Skeletal muscle tissue (tissue), 4 donors: ENCODE results near the gene MEIS2. TPM values are rescaled to one million over a fixed set of nuclear protein-coding genes. Genes with fewer than 3 reads are reported as not detected.

Experiments
- H3K27ac ChIP-seq: one replicate; pipeline ENCODE4 v1.7.0; 2013; ENCODE audit warnings: mild to moderate bottlenecking, low read depth, low read length, inconsistent platforms
- H3K27me3 ChIP-seq, 3 donors: one replicate each; pipeline ENCODE4 v1.7.0; 2013; ENCODE audit warnings: low read length in 3 of 3; ENCODE audit not compliant: control insufficient read depth in 3 of 3, insufficient read depth in 3 of 3
- H3K36me3 ChIP-seq, 3 donors: one replicate each; pipeline ENCODE4 v1.7.0; 2013; ENCODE audit warnings: low read length in 3 of 3; ENCODE audit not compliant: control insufficient read depth in 3 of 3, insufficient read depth in 3 of 3
- H3K4me1 ChIP-seq, 3 donors: one replicate each; pipeline ENCODE4 v1.7.0; 2013; ENCODE audit warnings: low read length in 3 of 3, mild to moderate bottlenecking in 3 of 3; ENCODE audit not compliant: control insufficient read depth in 3 of 3, insufficient read depth in 3 of 3
- H3K4me3 ChIP-seq, 3 donors: one replicate each; pipeline ENCODE4 v1.7.0; 2013; ENCODE audit warnings: low read length in 3 of 3
- H3K9ac ChIP-seq, 3 donors: one replicate each; pipeline ENCODE4 v1.7.0; 2013; ENCODE audit warnings: low read length in 3 of 3, mild to moderate bottlenecking in 3 of 3, moderate library complexity in 2 of 3, low read depth in 1 of 3
- H3K9me3 ChIP-seq, 3 donors: one replicate each; pipeline ENCODE4 v1.7.0; 2013; ENCODE audit warnings: low read length in 3 of 3; ENCODE audit not compliant: control insufficient read depth in 3 of 3
- total RNA-seq: library from RNA; depleted of rRNA; stranded (reverse); fragments of >200 nt; gene quantifications from one replicate; pipeline ENCODE4 v1.2.3, GENCODE V29; 2014
- donor health status: Osteomylitis.

The MEIS2 gene
- total RNA-seq, 1 donor from 2014 or later = 4.2 TPM

DNA sequence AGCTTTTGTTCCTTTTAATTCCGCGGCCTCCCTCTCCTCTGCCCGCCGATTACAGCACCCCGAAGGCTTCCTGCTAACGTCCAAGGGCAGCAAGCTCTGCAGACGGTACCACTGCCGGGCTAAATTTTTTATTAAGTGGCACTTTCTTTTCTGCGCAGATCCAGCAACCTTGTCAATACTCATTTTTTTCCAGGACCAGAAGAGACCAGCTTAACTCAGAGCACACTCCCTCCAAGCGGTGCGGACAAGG lies 542 bp upstream of the MEIS2 start:
- Histone ChIP-seq H3K4me1 (peaks cover 17 to 35% (median 22%) of the 10 kb centered on the region in 3 donors), H3K27me3 (peaks cover 79 to 89% (median 80%) of the 10 kb centered on the region in 3 donors), H3K36me3 (no peaks in the 10 kb centered on the region), H3K4me3 (peak overlapping the region; percentile 76 to 78 (median 76)), H3K27ac (peak overlapping the region; percentile 78), H3K9me3 (no peaks in the 10 kb centered on the region), H3K9ac (peak overlapping the region; percentile 57 to 78 (median 69))

DNA sequence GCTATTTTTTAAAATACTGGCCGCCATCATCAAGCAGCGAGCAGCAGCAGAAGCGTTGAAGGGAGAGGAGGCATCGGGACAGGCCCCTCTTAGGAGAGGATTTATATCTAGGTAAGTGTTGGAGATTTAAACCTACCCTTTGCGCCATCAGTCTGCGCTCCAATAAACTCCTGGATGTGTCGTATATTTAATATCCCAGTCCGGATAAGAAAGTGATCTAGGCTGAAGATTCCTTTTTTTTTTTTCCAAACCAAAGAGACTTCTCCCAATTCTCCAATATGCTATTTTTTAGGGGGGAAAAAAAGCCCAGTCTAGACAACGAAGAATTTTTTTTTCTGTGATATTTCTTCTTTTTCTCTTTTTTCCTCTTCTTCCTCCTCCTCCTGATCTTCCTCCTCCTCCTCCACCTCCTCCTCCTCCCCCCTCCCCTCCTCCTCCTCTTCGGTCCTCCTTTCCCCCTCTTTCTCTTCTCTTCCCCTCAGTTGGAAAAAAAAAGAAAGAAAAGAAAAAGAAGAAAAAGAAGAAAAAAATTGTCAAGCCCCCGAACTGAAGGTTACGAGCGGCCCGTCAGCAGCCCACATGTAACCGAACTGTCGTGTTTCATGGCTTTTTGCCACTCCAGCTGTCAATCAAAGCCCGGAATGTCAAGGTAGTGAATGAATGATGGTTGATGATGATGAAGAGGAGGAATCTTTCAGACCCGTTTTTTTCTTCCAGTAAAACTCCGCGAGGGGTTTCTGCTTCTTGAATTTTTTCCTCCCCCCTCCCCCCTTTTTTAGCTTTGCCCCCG lies 835 bp downstream of the MEIS2 start:
- peak overlapping the region; percentile 76 to 78 (median 76) for H3K4me3 ChIP-seq
- no peaks in the 10 kb centered on the region for H3K9me3 ChIP-seq
- H3K4me1 ChIP-seq = peaks cover 17 to 40% (median 30%) of the 10 kb centered on the region in 3 donors
- H3K9ac ChIP-seq = peak overlapping the region in 2 of 3 donors; percentile 45 to 69
- H3K27ac ChIP-seq = peak overlapping the region; percentile 74
- no peaks in the 10 kb centered on the region for H3K36me3 ChIP-seq
- peaks cover 77 to 84% (median 78%) of the 10 kb centered on the region in 3 donors for H3K27me3 ChIP-seq

DNA sequence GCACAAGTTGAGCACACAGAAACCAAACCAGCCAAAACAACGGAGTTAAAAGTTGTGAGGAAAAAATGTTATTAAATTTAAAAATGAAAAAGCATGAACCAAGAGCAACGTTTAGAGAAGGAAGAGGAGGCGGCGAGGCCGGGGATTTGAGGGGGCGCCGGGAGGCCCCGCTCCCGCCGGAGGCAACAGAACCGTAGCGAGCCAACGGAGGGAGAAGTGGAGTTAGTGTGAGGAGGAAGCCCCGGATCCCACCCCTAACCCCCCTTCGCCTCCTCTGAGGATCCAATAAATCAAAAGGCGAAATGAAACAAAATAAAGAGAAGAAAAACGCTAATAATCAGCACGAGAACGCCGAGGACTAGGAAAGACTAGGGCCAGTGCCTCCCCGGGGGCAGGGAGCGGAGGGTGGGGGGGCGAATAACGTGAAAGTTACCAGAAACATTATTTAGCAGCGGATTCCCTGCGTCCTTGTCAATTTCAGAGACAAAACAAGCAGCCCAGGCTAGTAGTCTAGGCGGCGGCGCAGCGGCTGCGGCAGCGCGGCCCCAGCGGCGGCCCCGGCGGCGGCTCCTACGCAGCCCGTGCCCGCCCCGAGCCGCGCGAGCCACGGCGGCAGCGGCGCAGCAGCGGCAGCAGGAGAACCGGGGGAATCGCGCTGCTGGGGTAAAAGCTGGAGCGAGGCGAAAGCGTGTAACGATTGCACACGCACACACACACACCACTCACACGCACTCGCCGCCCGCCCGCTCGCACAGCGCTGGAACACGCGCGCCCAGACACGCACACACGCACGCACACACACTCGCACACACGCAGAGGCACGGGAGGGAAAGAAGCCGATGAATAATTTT lies 1.7 kb downstream of the MEIS2 start:
- H3K4me3 ChIP-seq = peak overlapping the region; percentile 58 to 76 (median 74)
- H3K4me1 ChIP-seq = peaks cover 17 to 40% (median 30%) of the 10 kb centered on the region in 3 donors
- H3K27ac ChIP-seq = peak overlapping the region; percentile 74
- H3K36me3 ChIP-seq = no peaks in the 10 kb centered on the region
- peaks cover 76 to 84% (median 76%) of the 10 kb centered on the region in 3 donors for H3K27me3 ChIP-seq
- H3K9ac ChIP-seq = peak overlapping the region; percentile 33 to 62 (median 45)
- no peaks in the 10 kb centered on the region for H3K9me3 ChIP-seq

DNA sequence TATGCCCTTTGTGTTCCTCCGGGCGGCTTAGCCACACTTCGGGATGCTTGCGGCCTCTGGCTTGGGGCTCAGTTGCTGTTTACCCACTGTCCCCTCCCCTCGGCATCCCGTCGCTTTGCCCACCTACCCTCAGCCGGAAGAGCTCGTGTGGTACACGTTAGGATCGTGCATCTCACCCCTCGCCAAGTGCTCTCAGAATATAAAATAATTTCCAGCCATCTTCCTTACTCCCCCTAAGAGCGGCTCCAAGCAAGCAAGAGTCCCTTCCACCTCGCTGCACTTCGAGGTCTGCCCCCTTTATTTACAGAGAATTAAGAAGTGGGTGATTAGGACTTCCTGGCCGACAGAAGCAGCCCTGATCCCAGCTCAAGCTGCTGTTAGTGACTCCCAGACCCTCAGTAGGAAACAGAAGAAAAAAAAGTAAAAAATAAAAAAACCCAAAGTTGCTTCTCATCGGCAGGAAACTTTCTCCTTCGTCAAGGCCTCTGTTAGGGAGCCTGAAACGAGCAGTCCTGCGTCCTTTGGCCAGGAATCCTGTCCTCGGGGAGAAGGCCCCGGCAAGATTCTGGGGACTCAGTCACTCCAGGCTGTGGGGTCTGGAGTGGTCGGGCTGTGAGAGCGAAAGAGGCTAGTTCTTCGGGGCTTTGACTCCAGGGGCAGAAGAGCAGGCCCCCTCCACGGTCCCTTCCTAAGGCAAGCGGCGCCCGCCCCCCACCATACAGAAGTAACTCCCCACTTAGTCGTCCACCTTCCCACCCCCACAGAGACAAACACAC lies 3.0 kb downstream of the MEIS2 start:
- H3K27me3 ChIP-seq = peaks cover 69 to 83% (median 71%) of the 10 kb centered on the region in 3 donors
- peak overlapping the region; percentile 17 for H3K27ac ChIP-seq
- H3K4me3 ChIP-seq = peak overlapping the region; percentile 22 to 74 (median 52)
- H3K9me3 ChIP-seq = no peaks in the 10 kb centered on the region
- H3K9ac ChIP-seq = peak overlapping the region in 2 of 3 donors; percentile 45 to 52
- peaks cover 17 to 38% (median 30%) of the 10 kb centered on the region in 3 donors for H3K4me1 ChIP-seq
- no peaks in the 10 kb centered on the region for H3K36me3 ChIP-seq

DNA sequence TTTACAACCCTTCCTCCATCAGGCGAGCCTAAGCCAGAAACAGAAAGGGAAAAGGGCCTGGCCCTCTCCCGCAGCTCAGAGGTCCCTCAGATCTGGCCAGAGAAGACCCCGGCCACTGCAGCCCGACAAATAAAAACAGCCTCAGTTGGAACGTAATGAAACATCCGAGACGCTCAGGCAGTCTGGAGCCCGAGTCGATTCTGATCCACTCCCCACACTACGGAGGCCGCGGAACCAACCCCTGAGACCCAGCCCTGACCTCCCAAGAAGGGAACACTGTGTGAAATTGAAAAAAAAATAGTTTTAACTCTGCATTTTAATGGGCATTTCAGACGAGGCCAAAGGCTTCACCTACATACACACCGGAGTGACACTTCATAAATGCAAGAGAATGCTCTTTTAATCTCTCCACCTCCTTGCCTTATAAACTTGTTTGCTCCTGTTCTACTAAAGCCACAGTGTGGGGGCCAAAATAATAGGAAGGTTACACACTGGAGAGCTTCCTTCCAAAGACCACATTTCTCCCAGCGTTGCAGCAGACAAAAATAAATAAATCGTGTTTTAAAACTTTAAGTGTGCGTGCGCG lies 3.7 kb downstream of the MEIS2 start:
- Histone ChIP-seq H3K4me3 (peak overlapping the region; percentile 49 to 74 (median 52)), H3K27ac (no peak overlapping the region), H3K36me3 (no peaks in the 10 kb centered on the region), H3K4me1 (peaks cover 15 to 34% (median 28%) of the 10 kb centered on the region in 3 donors), H3K9me3 (no peaks in the 10 kb centered on the region), H3K9ac (peak overlapping the region in 1 of 3 donors; percentile 16), H3K27me3 (peaks cover 64 to 80% (median 66%) of the 10 kb centered on the region in 3 donors)

DNA sequence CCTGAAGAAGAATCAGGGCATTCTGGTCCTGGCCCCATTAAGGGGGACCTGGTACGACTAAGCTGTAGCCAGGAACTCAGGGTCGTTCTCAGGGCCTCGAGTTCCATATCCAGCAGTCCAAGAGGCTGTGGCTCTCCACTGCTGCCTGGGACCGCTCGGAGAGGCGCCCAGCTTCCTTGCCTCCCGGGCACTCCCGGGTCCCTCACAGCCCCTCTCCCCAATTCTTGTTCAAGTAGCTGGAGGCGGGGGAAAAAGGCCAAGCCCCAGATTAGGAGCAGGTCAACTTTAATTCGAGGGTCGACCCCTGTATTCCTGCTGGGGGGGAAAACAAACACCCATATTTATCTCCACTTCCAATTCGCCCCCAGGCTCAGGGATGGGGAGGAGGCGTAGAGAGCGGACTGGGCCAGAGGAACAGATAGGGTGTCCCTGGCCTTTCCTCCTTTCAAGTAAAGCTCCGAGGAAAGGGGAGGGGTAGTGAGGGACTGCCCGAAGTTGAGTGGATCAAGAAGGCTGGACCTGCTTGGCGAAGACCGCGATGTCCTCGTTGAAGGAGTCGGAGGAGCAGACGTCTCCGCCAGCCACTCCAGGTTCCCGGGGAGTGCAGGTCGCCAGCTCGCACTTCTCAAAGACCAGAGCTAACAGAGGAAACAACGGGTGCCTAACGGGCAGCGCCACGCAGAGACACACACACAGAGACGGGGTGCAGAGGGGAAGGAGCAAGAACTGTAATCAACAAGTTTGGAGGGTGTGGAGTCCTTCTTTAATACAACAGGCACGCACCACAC lies 4.4 kb downstream of the MEIS2 start:
- Histone ChIP-seq H3K27me3 (peaks cover 57 to 75% (median 60%) of the 10 kb centered on the region in 3 donors), H3K36me3 (no peaks in the 10 kb centered on the region)

DNA sequence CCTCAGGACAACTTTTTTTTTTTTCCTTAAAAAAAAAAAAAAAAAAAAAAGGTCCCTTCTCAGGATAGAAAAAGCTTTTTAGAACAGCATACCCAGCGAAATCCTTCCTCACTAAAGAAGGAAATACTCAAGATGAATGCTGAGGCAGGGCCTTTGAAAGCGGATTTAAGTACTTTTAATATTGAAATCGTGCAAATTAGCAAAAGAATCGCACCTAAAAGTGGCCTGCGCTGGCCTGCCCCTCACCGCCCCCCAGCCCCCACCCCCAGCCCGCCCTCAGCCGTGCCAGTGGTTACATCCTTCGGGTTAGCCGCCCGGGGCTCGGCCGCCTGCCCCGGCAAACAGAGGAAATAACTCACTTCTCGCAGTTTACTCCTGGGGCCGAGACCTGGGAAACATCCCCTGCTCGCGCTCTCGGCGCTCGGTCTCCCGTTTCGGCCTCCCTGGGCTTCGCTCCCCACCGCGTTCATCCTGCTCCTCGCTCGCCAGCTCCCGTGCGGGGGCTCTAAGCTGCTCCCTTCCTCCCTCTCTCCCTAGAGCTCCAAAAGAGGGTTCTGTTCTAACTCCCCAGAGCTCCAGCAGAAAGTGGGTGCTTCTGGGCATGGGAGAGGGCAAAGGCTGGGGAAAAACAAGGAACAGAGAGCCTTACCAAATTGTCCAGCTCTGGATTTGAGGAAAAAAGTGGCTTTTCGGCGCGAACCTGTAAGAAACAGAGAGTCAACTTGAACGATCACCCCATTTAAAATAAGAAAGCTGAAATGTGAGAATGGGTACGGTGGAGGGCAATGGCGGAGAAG lies 5.2 kb downstream of the MEIS2 start:
- H3K36me3 ChIP-seq = no peaks in the 10 kb centered on the region
- peaks cover 53 to 71% (median 60%) of the 10 kb centered on the region in 3 donors for H3K27me3 ChIP-seq
- no peak overlapping the region for H3K27ac ChIP-seq
- peak overlapping the region in 2 of 3 donors; percentile 10 to 29 for H3K4me3 ChIP-seq
- no peaks in the 10 kb centered on the region for H3K9me3 ChIP-seq
- H3K4me1 ChIP-seq = peaks cover 8 to 25% (median 23%) of the 10 kb centered on the region in 3 donors
- H3K9ac ChIP-seq = no peak overlapping the region

More for the DNA sequence above, 4.4 kb downstream of the MEIS2 start:
- no peak overlapping the region for H3K9ac ChIP-seq
- H3K4me1 ChIP-seq = peaks cover 11 to 29% (median 23%) of the 10 kb centered on the region in 3 donors
- no peaks in the 10 kb centered on the region for H3K9me3 ChIP-seq
- H3K27ac ChIP-seq = no peak overlapping the region
- H3K4me3 ChIP-seq = peak overlapping the region; percentile 9 to 52 (median 49)

DNA sequence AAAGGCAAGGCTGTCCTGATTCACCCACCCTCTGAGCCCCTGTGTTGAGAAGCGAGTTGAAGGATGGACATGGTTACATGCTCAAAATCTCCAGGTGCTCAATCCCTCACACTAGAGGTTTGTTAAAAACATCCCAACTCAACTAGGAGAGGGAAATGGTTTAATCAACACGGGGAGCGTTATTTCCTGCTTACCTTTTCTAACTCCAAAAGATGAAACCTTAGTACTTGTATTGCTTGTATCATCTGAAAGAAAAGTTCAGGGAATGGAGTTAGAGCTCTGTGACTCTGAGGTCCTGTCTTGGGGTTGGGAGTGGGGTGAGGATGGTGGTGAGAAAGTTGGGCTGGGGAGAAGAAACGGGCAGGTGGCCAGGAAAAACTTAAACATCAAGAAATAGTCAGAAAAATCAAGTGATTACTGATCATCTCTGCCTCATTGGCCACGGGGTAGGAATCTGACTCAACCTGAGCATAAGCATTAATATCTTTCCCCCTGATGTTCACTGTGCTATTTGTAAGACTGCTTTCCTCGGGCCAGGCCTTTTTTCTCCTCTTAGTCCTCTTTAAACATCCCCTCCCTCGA lies 5.9 kb downstream of the MEIS2 start:
- H3K4me3 ChIP-seq = no peak overlapping the region
- H3K36me3 ChIP-seq = no peaks in the 10 kb centered on the region
- H3K9ac ChIP-seq = no peak overlapping the region
- peaks cover 5 to 23% (median 22%) of the 10 kb centered on the region in 3 donors for H3K4me1 ChIP-seq
- no peak overlapping the region for H3K27ac ChIP-seq
- H3K9me3 ChIP-seq = no peaks in the 10 kb centered on the region
- peaks cover 47 to 68% (median 55%) of the 10 kb centered on the region in 3 donors for H3K27me3 ChIP-seq
